HL-60/S4 (cell line): Measurements from ENCODE around the gene TNFRSF21.
"Not testable (repeated sequence)": the region's sequence is repeated elsewhere in the genome, so short reads cannot be mapped to it uniquely, and the experiment has no call there.

Experiments used
- in situ Hi-C: fragments of 300-500 bp; cut with MboI; formaldehyde crosslinking; loops from 2 replicates; pipeline ENCODE4 v1.14.3; 2022; ENCODE audit warnings: low sequenced_read_pairs

Gene TNFRSF21

DNA sequence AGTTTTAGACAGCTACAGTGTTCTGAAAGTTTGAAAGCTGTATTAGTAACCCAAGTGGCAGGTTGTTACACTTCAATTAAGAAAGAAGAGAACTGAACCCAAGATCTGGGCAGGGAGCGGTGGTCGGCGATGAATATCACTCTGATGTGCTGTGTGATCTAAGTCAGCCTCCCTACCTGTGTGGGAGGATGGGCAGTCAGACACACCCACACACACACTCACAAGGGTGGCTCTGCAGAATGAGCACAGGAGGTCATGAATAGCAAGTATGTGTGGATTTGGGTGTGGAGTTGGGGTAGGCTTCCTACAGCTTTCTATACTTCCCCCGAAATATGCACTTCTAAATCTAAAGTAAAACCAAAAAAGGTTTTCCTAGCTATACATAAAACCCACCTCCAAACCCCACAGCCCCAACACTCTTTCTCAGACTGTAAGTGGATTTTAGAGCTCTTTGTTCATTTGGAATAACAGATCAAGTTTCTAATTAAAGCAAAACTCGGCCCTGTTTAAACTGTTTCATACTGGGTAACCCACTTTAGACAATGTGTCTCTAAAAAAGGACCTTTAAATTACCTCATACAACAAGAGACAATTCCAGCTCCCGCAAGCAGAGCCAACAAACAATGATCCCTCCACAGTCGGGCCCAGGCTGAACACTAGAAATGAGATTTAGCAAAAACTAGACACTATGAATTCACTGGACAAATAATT is 19.4 kb downstream of the TNFRSF21 start:
- in situ Hi-C loops: no loop called here

DNA sequence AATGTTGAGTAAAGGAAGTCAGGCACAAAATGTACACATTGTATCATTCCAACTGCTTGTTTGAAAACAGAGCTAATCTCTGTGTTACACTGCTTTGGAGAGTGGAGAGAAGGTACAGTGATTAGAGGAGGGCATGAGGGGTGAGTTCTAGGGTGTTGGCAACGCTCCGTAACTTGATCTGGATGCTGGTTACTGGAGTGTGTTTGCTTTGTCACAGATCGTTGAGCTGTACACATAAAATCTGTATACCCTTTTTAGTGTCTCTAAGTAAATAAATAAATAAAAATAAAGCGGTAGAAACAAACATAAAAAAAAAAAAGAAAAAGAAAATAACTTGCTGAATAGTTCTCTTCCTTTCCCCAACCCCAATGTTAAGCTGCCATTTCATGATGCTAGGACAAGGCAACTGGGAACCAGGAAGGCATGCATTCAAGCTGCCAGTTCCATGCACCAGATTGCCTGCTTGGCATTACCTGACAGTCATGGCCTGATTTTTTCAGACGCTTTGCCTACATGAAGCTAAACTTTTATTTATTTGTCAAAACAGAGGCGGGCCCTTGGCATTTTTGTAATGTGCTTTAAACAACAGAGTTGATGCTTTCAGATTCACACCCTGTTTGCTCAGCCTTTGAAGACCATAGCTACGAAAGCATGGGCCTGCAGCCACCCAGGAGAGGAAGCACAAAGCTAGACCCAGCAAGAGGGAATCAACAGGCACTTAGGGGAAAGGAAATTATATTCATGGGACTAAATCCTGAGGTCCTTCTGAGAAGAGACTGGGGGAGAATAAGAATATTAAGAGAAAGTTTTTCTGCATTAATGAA is 21.2 kb downstream of the TNFRSF21 start:
- in situ Hi-C loops: no loop called here

DNA sequence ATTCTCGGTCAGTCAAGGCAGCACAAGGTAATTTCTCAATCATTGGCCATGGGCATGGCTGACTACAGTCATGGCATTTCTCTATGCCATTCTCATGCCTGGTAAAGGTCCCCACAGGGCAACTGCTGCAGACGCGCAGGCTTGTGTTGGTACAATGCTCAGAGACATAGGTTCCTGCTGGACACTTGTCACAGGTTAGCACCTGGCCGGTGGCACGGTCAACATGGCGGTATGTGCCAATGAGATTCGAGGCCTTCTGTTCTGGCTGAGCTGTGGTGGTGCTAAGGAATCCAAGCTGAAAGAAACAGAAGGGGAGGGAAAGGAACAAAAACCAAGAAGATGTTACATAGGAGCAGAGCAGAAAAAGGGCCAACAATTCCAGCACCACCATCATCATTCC is 23.4 kb downstream of the TNFRSF21 start:
- in situ Hi-C loops: no loop called here

DNA sequence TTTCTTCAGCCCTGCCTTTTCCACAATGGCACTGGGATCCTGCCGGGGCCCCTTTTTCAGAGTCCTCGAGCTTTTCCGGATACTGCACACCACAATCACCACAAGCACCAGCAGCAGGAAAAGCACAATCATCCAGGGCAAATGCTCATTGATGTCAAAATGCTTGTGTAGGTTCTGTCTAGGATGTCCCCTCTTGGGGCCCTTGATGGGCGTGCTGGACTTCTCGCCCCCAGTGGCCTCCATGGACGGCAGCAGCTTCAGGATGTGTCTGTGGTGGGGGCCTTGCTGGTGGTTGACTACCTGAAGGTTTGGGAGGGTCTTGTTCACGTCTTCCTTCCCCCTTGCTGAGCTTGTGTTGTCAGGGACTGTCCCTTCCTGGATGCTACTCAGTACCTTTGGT is 25.7 kb downstream of the TNFRSF21 start:
- in situ Hi-C loops: no loop called here

DNA sequence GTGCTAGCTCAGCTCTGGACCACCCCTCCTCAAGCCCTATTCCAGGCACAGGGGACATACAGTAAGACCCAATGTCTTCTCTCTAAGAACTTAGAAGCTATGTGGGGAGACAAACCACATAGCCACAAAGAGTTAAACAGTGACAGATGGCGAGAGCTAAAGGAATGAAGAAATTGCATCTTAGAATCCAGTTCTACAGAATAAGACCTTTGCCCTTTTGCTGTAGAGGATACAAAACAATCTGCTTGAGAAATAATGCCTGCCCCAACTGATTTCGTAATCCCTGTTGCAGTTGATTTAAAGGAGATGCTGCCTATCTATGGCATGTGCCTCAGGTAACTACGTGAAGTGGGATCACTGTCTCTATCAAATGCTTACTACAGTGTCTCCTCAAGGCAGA is 31.2 kb downstream of the TNFRSF21 start:
- in situ Hi-C loops: no loop called here

DNA sequence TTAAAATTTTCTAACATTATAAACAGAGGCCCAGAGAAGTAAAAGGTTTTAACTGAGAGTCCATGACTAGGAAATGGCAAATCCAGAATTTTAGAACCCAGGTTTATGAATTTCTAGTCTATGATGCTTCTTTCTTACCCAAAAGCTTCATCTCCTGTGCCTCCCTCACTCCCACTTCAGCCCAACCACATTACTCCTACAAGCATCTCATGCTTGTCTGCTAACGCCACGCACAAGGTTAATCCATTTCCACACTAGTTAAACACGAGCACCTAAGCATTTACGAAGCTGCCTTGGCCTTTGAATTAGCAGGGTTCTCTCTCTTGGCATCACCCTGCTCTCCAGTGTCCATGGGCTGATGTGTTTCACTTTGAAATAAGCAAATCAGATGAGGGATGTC is 32.0 kb downstream of the TNFRSF21 start:
- in situ Hi-C loops: no loop called here

DNA sequence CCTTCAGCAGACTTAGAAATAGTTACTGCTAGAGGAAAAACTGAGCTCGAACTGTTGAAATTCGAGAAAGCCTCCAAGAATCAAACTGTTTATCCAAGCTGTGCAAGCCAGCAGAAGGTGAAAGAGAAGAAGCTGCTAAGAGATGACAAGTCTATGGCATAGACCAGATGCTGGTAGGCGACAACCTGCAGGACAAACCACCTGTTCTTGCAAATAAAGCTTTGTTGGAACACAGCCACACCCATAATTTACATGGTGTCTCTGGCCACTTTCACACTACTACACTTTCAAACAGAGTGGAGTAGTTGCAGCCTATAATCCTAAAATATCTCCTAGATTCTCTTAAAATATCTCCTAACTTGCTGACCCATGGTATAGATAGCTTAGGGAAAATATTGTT is 33.3 kb downstream of the TNFRSF21 start:
- in situ Hi-C loops: no loop called here

DNA sequence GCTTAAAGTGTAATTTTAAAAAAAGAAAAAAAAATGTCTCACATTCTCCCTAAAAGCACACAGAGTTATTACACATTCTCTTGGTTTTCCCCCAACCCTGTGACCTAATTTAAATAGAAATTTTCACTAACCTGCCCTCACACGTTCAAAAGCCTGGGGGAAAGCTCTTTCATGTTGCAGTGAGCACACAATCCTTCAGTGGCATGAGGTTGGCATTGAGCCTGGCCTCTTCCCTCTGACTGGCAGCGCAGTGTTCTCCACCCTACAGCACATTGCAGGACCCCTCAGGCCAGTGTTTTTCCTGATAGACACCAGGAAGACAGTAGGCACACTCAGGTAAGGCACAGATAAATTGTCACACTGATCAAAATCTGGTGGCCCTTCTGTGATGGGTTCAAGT is 34.1 kb downstream of the TNFRSF21 start:
- in situ Hi-C loops: no loop called here

DNA sequence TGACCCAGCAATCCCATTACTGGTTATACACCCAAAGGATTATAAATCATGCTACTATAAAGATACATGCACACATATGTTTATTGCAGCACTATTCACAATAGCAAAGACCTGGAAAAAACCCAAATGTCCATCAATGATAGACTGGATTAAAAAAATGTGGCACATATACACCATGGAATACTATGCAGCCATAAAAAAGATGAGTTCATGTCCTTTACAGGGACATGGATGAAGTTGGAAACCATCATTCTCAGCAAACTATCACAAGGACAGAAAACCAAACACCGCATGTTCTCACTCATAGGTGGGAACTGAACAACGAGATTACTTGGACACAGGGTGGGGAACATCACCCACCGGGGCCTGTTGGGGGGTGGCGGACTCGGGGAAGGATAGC is 34.6 kb downstream of the TNFRSF21 start:
- in situ Hi-C loops: not testable (repeated sequence)

DNA sequence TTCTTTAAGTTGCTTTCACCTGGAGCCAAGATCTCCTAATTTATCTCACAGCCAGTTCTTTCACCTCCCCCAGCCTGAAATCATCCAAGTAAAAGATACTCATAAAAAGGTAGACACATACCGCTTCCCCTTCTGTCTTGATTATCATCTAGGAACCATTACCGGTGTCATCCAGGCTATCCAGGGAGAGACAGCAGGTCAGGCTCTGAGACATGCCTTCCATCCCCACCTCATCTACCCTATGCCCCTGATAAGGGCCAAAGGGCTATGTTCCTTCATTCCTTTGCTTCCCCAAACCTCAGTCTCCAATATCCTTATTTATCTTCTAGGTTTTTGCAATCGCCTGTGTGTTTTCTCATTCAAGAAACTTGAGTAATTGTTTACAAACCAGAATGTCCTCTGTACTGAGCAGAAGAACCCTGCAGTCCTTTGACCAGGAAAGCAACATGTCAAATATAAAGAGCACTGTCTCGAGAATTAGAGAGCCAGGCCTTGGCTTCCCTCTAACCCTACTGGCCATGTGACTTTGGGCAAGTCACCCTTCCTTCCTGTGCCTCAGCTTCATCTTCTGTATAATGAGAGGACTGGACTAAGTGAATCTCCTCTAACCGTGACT is 41.0 kb downstream of the TNFRSF21 start:
- in situ Hi-C loops: no loop called here

DNA sequence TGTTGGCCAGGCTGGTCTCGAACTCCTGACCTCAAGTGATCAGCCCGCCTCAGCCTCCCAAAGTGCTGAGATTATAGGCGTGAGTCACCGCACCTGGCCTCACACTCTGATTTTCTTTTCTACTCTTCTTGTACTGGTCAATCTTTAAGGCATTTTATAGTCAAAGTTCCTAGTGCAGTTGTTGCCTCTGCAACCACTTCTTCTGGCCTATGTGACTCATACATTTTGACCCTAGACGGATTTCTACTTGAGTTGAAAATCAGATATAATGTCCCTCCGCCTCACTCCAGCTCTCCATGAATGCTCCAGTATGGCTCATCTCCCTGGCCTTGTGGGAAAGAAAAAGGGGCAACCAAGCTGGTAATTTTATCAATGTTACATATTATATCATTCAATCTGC is 42.4 kb downstream of the TNFRSF21 start:
- in situ Hi-C loops: no loop called here

DNA sequence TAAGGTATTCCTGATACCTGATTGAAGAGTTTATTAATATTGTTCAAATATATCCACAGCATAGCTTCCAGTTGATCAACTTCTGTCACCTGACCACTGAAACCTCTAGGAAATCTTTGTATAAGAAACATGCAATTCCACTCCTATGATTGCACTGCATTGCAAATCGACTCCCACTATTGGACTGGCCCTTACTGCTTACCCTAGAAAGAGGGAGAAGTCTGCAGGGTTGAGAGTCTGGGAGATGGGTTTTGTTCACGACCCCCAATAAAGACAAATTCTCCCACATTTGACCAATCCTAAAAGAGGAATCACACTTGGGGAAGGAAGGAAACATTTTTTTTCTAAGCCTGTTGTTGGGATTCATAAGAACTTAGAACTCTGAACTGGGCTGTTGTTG is 43.7 kb downstream of the TNFRSF21 start:
- in situ Hi-C loops: no loop called here

DNA sequence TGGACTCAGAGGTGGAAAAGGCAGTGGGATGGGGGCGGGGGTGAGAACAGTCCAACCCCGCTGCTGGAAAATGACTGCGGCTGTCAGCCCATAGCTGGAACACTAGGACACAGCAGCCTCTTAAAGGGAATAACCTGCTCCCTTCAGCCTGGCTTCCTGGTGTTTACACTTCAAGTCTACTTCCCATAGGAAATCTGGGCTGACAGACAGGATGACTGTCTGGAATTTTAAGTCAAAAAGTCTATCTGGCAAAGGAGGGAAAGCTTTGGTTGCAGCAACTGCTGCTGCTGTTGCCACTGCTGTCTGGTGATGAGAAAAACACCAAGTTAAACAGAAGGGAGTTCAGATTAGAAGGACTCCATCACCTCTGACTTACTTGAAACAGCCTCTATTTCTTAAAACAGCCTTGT is 44.9 kb downstream of the TNFRSF21 start:
- in situ Hi-C loops: no loop called here

DNA sequence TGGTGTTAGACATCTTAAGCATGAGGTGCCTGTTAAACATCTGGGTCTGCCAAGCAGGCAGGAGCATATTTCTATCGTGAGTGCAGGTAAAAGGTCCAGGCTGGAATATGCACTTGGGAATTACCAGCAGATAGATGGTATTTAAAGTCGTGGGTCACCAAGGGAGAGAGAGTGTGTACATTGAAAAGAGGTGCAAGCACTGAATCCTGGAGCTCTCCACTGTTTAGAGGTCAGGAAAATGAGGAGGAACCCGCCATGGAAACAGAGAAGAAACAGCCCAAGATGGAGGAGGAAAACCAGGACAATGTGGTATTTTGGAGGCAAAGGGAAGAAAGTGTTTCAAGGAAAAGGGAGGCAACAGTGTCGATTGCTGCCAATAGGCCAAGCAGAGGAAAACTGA is 46.4 kb downstream of the TNFRSF21 start:
- in situ Hi-C loops: no loop called here

DNA sequence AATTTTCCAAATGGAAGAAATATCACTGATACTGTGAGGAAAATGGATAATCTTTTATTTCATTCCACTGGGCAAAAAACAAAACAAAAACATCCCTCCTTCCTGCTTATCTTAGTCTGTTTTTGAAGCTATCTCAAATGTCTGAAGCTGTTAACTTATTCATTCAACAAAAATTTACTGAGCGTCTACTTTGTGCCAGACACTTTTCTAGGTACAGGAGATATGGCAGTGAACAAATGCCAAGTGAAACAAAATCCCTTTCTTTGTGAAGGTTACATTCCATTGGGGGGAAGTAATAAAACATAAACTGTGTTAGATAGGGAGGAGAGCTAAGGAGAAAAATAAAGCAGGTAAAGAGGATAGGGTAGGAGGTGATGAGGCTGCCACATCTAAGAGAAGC is 47.5 kb downstream of the TNFRSF21 start:
- in situ Hi-C loops: no loop called here

DNA sequence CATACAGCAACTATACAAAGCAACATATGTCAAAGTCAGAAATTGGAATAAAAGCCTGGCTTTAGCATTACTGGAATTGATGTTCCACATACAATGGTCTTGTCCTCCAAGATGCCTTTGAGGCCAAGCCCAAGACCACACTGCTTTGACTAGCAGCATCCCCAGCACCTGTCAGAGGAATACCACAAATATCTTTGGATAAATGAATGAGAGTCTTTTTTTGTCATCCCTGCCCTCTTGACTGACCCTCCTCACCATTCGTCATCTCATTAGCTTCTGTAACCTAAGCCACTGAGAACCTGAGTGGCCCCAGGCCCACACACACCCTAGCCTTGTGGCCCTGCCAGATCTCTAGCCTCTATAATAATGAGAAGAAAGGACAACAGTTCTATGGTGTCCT is 48.5 kb downstream of the TNFRSF21 start:
- in situ Hi-C loops: no loop called here

DNA sequence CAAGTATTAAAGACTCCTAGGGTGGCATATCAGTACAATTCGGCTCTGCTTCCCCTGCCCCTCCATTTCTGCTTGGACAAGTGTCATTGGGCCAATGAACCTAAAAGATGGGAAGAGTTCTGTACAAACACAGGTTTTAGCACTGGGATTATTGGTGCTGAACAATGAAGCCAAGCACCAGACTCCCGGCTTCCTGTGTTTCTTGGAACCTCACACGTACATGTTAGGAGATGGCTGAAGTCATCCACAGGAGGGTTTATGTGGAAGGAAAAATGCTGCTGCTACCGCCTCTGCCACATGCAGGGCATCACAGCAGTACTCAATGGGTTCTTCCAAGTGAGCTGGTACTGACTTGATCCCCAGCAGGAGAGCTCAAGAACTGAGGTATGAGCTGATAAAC is 49.7 kb downstream of the TNFRSF21 start:
- in situ Hi-C loops: no loop called here

DNA sequence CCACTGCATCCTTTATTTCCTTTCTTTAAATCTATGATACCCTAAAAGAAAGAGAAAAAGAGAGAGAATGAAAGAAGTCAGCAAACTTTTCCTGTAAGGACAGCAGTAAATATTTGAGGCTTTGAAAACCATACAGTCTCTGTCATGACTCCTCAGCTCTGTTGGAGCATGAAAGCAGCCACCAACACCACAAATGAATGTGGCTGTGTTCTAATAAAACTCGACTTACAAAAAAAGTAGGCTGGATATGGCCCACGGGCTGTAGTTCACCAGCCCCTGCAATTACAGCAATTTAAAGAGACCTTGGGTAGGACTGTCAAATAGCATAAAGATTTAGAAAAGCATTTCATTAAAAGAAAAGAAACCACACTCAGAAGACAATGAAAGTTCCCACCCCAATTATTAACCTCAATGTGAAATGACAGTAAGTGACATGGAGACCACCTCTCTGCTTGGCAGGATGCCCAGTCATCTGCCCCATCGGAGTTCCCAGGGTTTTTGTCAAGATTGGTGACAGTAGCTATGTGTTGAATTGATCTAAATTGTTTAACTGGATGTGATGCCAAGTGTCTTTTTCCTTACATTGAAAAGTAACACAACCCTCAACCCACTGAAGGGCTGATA is 50.9 kb downstream of the TNFRSF21 start:
- in situ Hi-C loops: no loop called here

DNA sequence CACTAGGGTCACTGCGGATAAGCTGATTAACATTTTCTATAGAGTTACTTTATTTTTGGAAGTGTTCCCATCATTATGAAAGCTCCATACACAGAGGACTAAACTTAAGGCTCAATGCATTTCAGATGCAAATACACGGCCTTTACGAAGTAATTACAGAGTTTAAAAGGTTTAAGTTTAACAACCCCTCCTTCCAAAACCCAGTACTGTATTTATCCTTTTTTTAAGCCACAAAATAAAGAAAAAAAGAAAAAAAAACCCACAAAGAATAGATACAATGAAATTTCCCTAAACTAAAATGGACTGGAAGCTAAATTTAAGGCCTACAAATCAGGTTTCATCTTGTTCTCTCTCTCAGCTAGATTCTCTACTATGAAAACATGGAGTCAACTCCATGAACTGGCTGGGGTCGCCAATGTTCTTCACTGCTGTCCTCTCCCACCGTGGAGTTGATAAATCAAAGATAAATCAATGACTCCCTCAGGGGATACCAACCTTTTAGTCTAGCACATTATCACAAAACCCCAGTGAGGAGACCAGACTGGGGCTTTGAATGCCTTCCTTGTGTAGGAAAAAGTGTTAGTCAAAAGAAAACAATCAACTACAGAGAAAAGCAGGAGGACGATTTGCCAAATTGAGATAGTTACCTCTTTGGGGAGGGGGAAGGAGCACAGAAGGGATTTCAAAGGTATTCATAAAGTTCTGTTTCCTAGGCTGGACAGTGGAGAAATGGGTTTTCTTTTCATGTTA is 52.5 kb downstream of the TNFRSF21 start:
- in situ Hi-C loops: no loop called here

DNA sequence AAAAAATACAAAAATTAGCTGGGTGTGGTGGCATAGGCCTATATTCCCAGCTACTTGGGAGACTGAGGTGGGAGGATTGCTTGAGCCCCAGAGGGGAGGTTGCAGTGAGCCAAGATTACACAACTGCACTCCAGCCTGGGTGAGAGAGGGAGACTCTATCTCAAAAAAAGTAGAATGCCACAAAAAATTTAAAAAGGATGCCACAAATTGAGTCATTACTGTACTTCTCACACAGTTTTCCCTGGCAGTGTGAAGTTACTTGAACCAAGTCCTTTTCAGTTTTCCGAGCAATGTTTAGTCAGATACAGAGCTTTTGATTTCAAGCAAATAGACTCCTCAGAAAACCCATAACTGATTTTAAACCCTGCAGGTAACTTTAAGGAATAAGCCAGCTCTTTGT is 53.3 kb downstream of the TNFRSF21 start:
- in situ Hi-C loops: no loop called here

DNA sequence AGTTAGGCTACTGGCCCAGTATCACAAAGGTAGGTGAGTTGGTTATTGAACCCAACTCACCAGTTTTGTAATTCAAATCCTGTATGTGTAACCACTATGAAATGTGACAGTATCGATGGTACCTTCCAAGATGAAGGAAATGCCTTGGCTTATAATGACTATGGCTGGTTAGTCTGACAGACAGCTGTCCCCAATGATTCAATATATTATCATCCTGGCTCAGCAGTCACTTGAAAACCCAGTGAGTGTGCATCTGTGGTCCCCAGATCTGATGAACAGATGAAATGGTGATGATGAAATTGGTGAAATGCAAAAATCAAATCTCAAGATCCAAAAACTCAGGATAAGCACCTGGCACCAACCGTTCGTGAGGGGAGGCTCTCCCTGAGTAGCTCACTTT is 54.8 kb downstream of the TNFRSF21 start:
- in situ Hi-C loops: no loop called here
